Stimulated activated CD4-positive, alpha-beta T cell treated with anti-CD3 and anti-CD28 coated beads, TNF-alpha, amount 100 ng/mL, for 24 hours (primary cell): ENCODE results near the gene ZBTB4.
"Not testable (repeated sequence)": the region's sequence is repeated elsewhere in the genome, so short reads cannot be mapped to it uniquely, and the experiment has no call there.

Experiments used
- DNase-seq, 3 experiments: peaks; one replicate each; pipeline ENCODE4 v3.0.0-alpha.2; 2020; ENCODE audit warnings: low read depth in 3 of 3

ZBTB4 gene

GRCh38 chr17:7491583-7491982, 12.2 kb upstream of the ZBTB4 start:
- no peak for DNase-seq

GRCh38 chr17:7490144-7490543, 10.7 kb upstream of the ZBTB4 start:
- DNase-seq = no peak

GRCh38 chr17:7486181-7486580, 6.8 kb upstream of the ZBTB4 start:
- DNase-seq = no peak

- DNase-seq = no peak
Measured at GRCh38 chr17:7484919-7485377, 5.5 kb upstream of the ZBTB4 start.

GRCh38 chr17:7484067-7484918, 4.9 kb upstream of the ZBTB4 start, which contains the start of gene POLR2A:
Gene POLR2A, plus strand, starts transcription at chr17:7484366.
- peak; percentile 94 to 95 (median 95) for DNase-seq

- DNase-seq = peak; percentile 78 to 90 (median 87)
Measured at GRCh38 chr17:7483255-7484066, 4.0 kb upstream of the ZBTB4 start.

- DNase-seq = not testable (repeated sequence)
Measured at GRCh38 chr17:7482742-7483088, 3.3 kb upstream of the ZBTB4 start.

- not testable (repeated sequence) for DNase-seq
Measured at GRCh38 chr17:7481842-7482741, 2.7 kb upstream of the ZBTB4 start.

GRCh38 chr17:7481275-7481674, 1.8 kb upstream of the ZBTB4 start, which contains the start of gene SLC35G6:
Gene SLC35G6, plus strand, starts transcription at chr17:7481446. Its CDS starts 71 bp downstream, at chr17:7481517.
- not testable (repeated sequence) for DNase-seq

GRCh38 chr17:7480089-7480384, 606 bp upstream of the ZBTB4 start:
- DNase-seq = no peak

GRCh38 chr17:7478276-7479212, 887 bp downstream of the ZBTB4 start:
- DNase-seq = peak in 2 of 3 experiments; percentile 38 to 59

- no peak for DNase-seq
Measured at GRCh38 chr17:7477392-7478275, 1.8 kb downstream of the ZBTB4 start.

- no peak for DNase-seq
Measured at GRCh38 chr17:7476951-7477350, 2.5 kb downstream of the ZBTB4 start.

- no peak for DNase-seq
Measured at GRCh38 chr17:7476494-7476893, 2.9 kb downstream of the ZBTB4 start.

- no peak for DNase-seq
Measured at GRCh38 chr17:7475764-7476422, 3.5 kb downstream of the ZBTB4 start.

GRCh38 chr17:7474767-7475166, 4.7 kb downstream of the ZBTB4 start:
- DNase-seq = not testable (repeated sequence)

GRCh38 chr17:7471729-7472128, 7.7 kb downstream of the ZBTB4 start:
- DNase-seq = no peak

- not testable (repeated sequence) for DNase-seq
Measured at GRCh38 chr17:7470457-7470973, 8.9 kb downstream of the ZBTB4 start.

- not testable (repeated sequence) for DNase-seq
Measured at GRCh38 chr17:7469843-7470242, 9.6 kb downstream of the ZBTB4 start.
